Aorta (tissue), 5 donors: ENCODE measurements around the gene TBL3. TPM values are rescaled to one million over a fixed set of nuclear protein-coding genes. Genes with fewer than 3 reads are reported as not detected.

Experiments
- ATAC-seq: fragments of 200-7000 bp; cut with Tn5 transposase; one replicate; pipeline ENCODE4 v1.9.1; 2022; ENCODE audit warnings: moderate library complexity; ENCODE audit not compliant: low FRiP score
- DNase-seq, 2 donors: peaks; one replicate each; pipeline ENCODE4 v3.0.0-alpha.2; 2020
- H3K27ac ChIP-seq, 2 donors: one replicate each; pipeline ENCODE4 v1.5.1; 2013; ENCODE audit warnings: low read length in 2 of 2, mild to moderate bottlenecking in 2 of 2, moderate library complexity in 2 of 2, control low read depth in 1 of 2, inconsistent platforms in 1 of 2, low read depth in 1 of 2
- H3K27me3 ChIP-seq, 2 donors: one replicate each; pipeline ENCODE4 v1.6.1; 2013; ENCODE audit warnings: control low read depth in 1 of 2, low read length in 1 of 2, mild to moderate bottlenecking in 1 of 2, moderate library complexity in 1 of 2; ENCODE audit not compliant: insufficient read depth in 2 of 2, control insufficient read depth in 1 of 2
- H3K36me3 ChIP-seq, 2 donors: one replicate each; pipeline ENCODE4 v1.6.1; 2013; ENCODE audit warnings: control low read depth in 1 of 2, low read length in 1 of 2, mild to moderate bottlenecking in 1 of 2; ENCODE audit not compliant: insufficient read depth in 2 of 2, control insufficient read depth in 1 of 2
- H3K4me1 ChIP-seq, 2 donors: one replicate each; pipeline ENCODE4 v1.6.1; 2013; ENCODE audit warnings: low read length in 2 of 2, control low read depth in 1 of 2, mild to moderate bottlenecking in 1 of 2, moderate library complexity in 1 of 2; ENCODE audit not compliant: insufficient read depth in 2 of 2, control insufficient read depth in 1 of 2
- H3K4me3 ChIP-seq, 2 donors: one replicate each; pipeline ENCODE4 v1.5.1; 2013; ENCODE audit warnings: low read length in 2 of 2, control low read depth in 1 of 2, mild to moderate bottlenecking in 1 of 2
- H3K9me3 ChIP-seq: one replicate; pipeline ENCODE4 v1.6.1; 2013; ENCODE audit warnings: mild to moderate bottlenecking, low read length; ENCODE audit not compliant: control insufficient read depth
- WGBS, 2 donors: extraction: QIAGEN DNeasy Blood & Tissue Kit; methylation state at CpG; one replicate each; pipeline ENCODE4 v1.1.7; 2013; 5-methylcytosine and 5-hydroxymethylcytosine counted together
- intact Hi-C, 2 donors: fragments of 100-400 bp; cut with DNase I; formaldehyde crosslinking; loops; one replicate each; pipeline versions ENCODE4 v1.14.2 to v1.15.0; 2022
- polyA plus RNA-seq, 2 donors: library from polyadenylated mRNA; stranded (reverse); fragments of 200-250 nt; gene quantifications; one replicate each; pipeline ENCODE4 v1.2.3, GENCODE V29; 2013
- total RNA-seq, 2 donors: library from RNA; stranded (reverse); fragmentation: NEBNext Ultra II Directional; extraction: Animal tissue kit (Norgen Biotek cat#: 25700); gene quantifications; one replicate each; pipeline ENCODE4 v1.2.1, GENCODE V29; 2021
- donor health status: healthy with polysubstance abuse.
- donor health status: Bipolar disorder and iron deficiency.
- donor health status: DM: no; HTN: no; CAD: no.
- donor health status: DM: no; HTN: no; CAD: no.
- donor health status: DM: yes; HTN: yes; CAD: no.

TBL3 gene
- total and polyA plus RNA-seq, 4 donors, result 14.9 to 85.5 (median 17.9) TPM

GRCh38 chr16:2030036-2030435 lies 58.2 kb downstream of the TBL3 start:
- H3K4me1 ChIP-seq, result no peaks in the 10 kb centered on the region
- no peaks in the 10 kb centered on the region for H3K36me3 ChIP-seq
- ATAC-seq, result no peak
- DNase-seq, result no peak
- intact Hi-C loops, result no loop called here
- H3K27ac ChIP-seq, result no peak overlapping the region
- 88 to 91% methylated on average over 11 of the region's 11 CpGs for WGBS, 2 donors
- H3K4me3 ChIP-seq, result no peak overlapping the region
- no peaks in the 10 kb centered on the region for H3K27me3 ChIP-seq
- H3K9me3 ChIP-seq, result no peaks in the 10 kb centered on the region

- no peaks in the 10 kb centered on the region for H3K27me3 ChIP-seq
- ATAC-seq (no peak), DNase-seq (no peak)
- 53 to 65% methylated on average over 10 to 11 of the region's 11 CpGs for WGBS, 2 donors
- no peak overlapping the region for H3K4me3 ChIP-seq
- no peaks in the 10 kb centered on the region for H3K36me3 ChIP-seq
- H3K9me3 ChIP-seq, result no peaks in the 10 kb centered on the region
- intact Hi-C loops, result no loop called here
- no peaks in the 10 kb centered on the region for H3K4me1 ChIP-seq
- H3K27ac ChIP-seq, result no peak overlapping the region
These were observed 59.3 kb downstream of the TBL3 start for GRCh38 chr16:2031081-2031577.

Other genes starting within 250 kb of the TBL3 start
- 10 to 100 TPM; 33.0 to 62.8 TPM for gene NME3, start 200.5 kb upstream of the TBL3 start, total RNA-seq
- gene NME3, start 200.5 kb upstream of the TBL3 start, polyA plus RNA-seq, result 100 to 1,000 TPM in 1 of 2 donors, 10 to 100 TPM in 1; 61.0 to 379 TPM
- 10 to 100 TPM; 15.8 to 23.7 TPM for gene EME2, start 199.2 kb upstream of the TBL3 start, total RNA-seq
- 10 to 100 TPM in 1 of 2 donors, 1 to 10 TPM in 1; 1.6 to 20.6 TPM for gene EME2, start 199.2 kb upstream of the TBL3 start, polyA plus RNA-seq
- gene MRPS34, start 198.9 kb upstream of the TBL3 start, total RNA-seq, result 10 to 100 TPM; 36.5 to 40.5 TPM
- gene MRPS34, start 198.9 kb upstream of the TBL3 start, polyA plus RNA-seq, result 10 to 100 TPM; 67.7 to 74.2 TPM
- gene SPSB3, start 189.5 kb upstream of the TBL3 start, total RNA-seq, result 10 to 100 TPM; 33.6 to 33.7 TPM
- gene SPSB3, start 189.5 kb upstream of the TBL3 start, polyA plus RNA-seq, result 100 to 1,000 TPM in 1 of 2 donors, 10 to 100 TPM in 1; 25.8 to 322 TPM
- gene NUBP2, start 189.1 kb upstream of the TBL3 start, total RNA-seq, result 10 to 100 TPM; 30.7 to 32.9 TPM
- 10 to 100 TPM; 55.3 to 92.4 TPM for gene NUBP2, start 189.1 kb upstream of the TBL3 start, polyA plus RNA-seq
- not detected for gene IGFALS, start 178.3 kb upstream of the TBL3 start, total RNA-seq
- gene IGFALS, start 178.3 kb upstream of the TBL3 start, polyA plus RNA-seq, result under 1 TPM in 1 of 2 donors, not detected in 1; 0.84 TPM
- gene HAGH, start 145.2 kb upstream of the TBL3 start, total RNA-seq, result 10 to 100 TPM; 50.2 to 52.3 TPM
- gene HAGH, start 145.2 kb upstream of the TBL3 start, polyA plus RNA-seq, result 10 to 100 TPM; 58.9 to 79.0 TPM
- 10 to 100 TPM in 1 of 2 donors, 1 to 10 TPM in 1; 7.4 to 11.9 TPM for gene FAHD1, start 144.8 kb upstream of the TBL3 start, total RNA-seq
- 10 to 100 TPM; 13.1 to 42.1 TPM for gene FAHD1, start 144.8 kb upstream of the TBL3 start, polyA plus RNA-seq
- not detected for gene MEIOB, start 99.9 kb upstream of the TBL3 start, total RNA-seq
- gene MEIOB, start 99.9 kb upstream of the TBL3 start, polyA plus RNA-seq, result not detected
- not detected for gene HS3ST6, start 53.6 kb upstream of the TBL3 start, total RNA-seq
- gene HS3ST6, start 53.6 kb upstream of the TBL3 start, polyA plus RNA-seq, result 1 to 10 TPM in 1 of 2 donors, not detected in 1; 1.1 TPM
- 10 to 100 TPM; 19.5 to 34.6 TPM for gene MSRB1, start 28.9 kb upstream of the TBL3 start, total RNA-seq
- gene MSRB1, start 28.9 kb upstream of the TBL3 start, polyA plus RNA-seq, result 10 to 100 TPM; 52.7 to 56.6 TPM
- gene RPL3L, start 17.4 kb upstream of the TBL3 start, total RNA-seq, result not detected
- not detected for gene RPL3L, start 17.4 kb upstream of the TBL3 start, polyA plus RNA-seq
- gene NDUFB10, start 12.5 kb upstream of the TBL3 start, total RNA-seq, result 10 to 100 TPM; 80.5 to 88.1 TPM
- 100 to 1,000 TPM; 178 to 268 TPM for gene NDUFB10, start 12.5 kb upstream of the TBL3 start, polyA plus RNA-seq
- 1,000 to 10,000 TPM; 1,132 to 1,263 TPM for gene RPS2, start 7.2 kb upstream of the TBL3 start, total RNA-seq
- gene RPS2, start 7.2 kb upstream of the TBL3 start, polyA plus RNA-seq, result 1,000 to 10,000 TPM; 1,596 to 2,049 TPM
- not detected for gene RNF151, start 5.2 kb upstream of the TBL3 start, total RNA-seq
- not detected for gene RNF151, start 5.2 kb upstream of the TBL3 start, polyA plus RNA-seq
- not detected for gene NOXO1, start 9.4 kb downstream of the TBL3 start, total RNA-seq
- under 1 TPM in 1 of 2 donors, not detected in 1; 0.84 TPM for gene NOXO1, start 9.4 kb downstream of the TBL3 start, polyA plus RNA-seq
- 10 to 100 TPM; 11.3 to 13.3 TPM for gene GFER, start 12.1 kb downstream of the TBL3 start, total RNA-seq
- gene GFER, start 12.1 kb downstream of the TBL3 start, polyA plus RNA-seq, result 10 to 100 TPM; 32.5 to 44.2 TPM
- gene SYNGR3, start 17.9 kb downstream of the TBL3 start, total RNA-seq, result under 1 TPM; 0.36 to 0.57 TPM
- under 1 TPM in 1 of 2 donors, not detected in 1; 0.26 TPM for gene SYNGR3, start 17.9 kb downstream of the TBL3 start, polyA plus RNA-seq
- gene ZNF598, start 37.8 kb downstream of the TBL3 start, total RNA-seq, result 10 to 100 TPM; 31.0 to 34.4 TPM
- 10 to 100 TPM; 12.8 to 32.9 TPM for gene ZNF598, start 37.8 kb downstream of the TBL3 start, polyA plus RNA-seq
- gene NPW, start 47.7 kb downstream of the TBL3 start, total RNA-seq, result 1 to 10 TPM in 1 of 2 donors, not detected in 1; 1.2 TPM
- under 1 TPM in 1 of 2 donors, not detected in 1; 0.56 TPM for gene NPW, start 47.7 kb downstream of the TBL3 start, polyA plus RNA-seq
- gene NHERF2, start 54.8 kb downstream of the TBL3 start, total RNA-seq, result 100 to 1,000 TPM in 1 of 2 donors, 10 to 100 TPM in 1; 81.8 to 110 TPM
- 100 to 1,000 TPM; 119 to 133 TPM for gene NHERF2, start 54.8 kb downstream of the TBL3 start, polyA plus RNA-seq
- 10 to 100 TPM in 1 of 2 donors, 1 to 10 TPM in 1; 7.4 to 12.9 TPM for gene NTHL1, start 75.8 kb downstream of the TBL3 start, total RNA-seq
- gene NTHL1, start 75.8 kb downstream of the TBL3 start, polyA plus RNA-seq, result 10 to 100 TPM; 24.4 to 33.8 TPM
- 100 to 1,000 TPM in 1 of 2 donors, 10 to 100 TPM in 1; 92.4 to 146 TPM for gene TSC2, start 75.9 kb downstream of the TBL3 start, total RNA-seq
- gene TSC2, start 75.9 kb downstream of the TBL3 start, polyA plus RNA-seq, result 100 to 1,000 TPM in 1 of 2 donors, 10 to 100 TPM in 1; 16.2 to 166 TPM
- 100 to 1,000 TPM; 325 to 337 TPM for gene PKD1, start 163.8 kb downstream of the TBL3 start, total RNA-seq
- 100 to 1,000 TPM in 1 of 2 donors, 10 to 100 TPM in 1; 42.8 to 270 TPM for gene PKD1, start 163.8 kb downstream of the TBL3 start, polyA plus RNA-seq
- under 1 TPM in 1 of 2 donors, not detected in 1; 0.51 TPM for gene RAB26, start 176.6 kb downstream of the TBL3 start, total RNA-seq
- 1 to 10 TPM; 2.5 to 4.8 TPM for gene RAB26, start 176.6 kb downstream of the TBL3 start, polyA plus RNA-seq
- 10 to 100 TPM; 47.7 to 54.4 TPM for gene TRAF7, start 183.7 kb downstream of the TBL3 start, total RNA-seq
- 10 to 100 TPM; 24.4 to 38.0 TPM for gene TRAF7, start 183.7 kb downstream of the TBL3 start, polyA plus RNA-seq
- under 1 TPM in 1 of 2 donors, not detected in 1; 0.15 TPM for gene CASKIN1, start 224.6 kb downstream of the TBL3 start, total RNA-seq
- under 1 TPM; 0.13 to 0.28 TPM for gene CASKIN1, start 224.6 kb downstream of the TBL3 start, polyA plus RNA-seq
- gene MLST8, start 233.4 kb downstream of the TBL3 start, total RNA-seq, result 10 to 100 TPM; 14.1 to 19.9 TPM
- 10 to 100 TPM; 23.7 to 50.7 TPM for gene MLST8, start 233.4 kb downstream of the TBL3 start, polyA plus RNA-seq
- 1 to 10 TPM; 3.4 to 6.0 TPM for gene BRICD5, start 238.8 kb downstream of the TBL3 start, total RNA-seq
- 10 to 100 TPM in 1 of 2 donors, under 1 TPM in 1; 0.88 to 36.1 TPM for gene BRICD5, start 238.8 kb downstream of the TBL3 start, polyA plus RNA-seq
- 1 to 10 TPM; 8.9 to 9.1 TPM for gene PGP, start 242.8 kb downstream of the TBL3 start, total RNA-seq
- 10 to 100 TPM in 1 of 2 donors, 1 to 10 TPM in 1; 7.3 to 15.4 TPM for gene PGP, start 242.8 kb downstream of the TBL3 start, polyA plus RNA-seq